ENCODE data around the gene IFI16. TPM values are rescaled to one million over a fixed set of nuclear protein-coding genes. Genes with fewer than 3 reads are reported as not detected.

The IFI16 gene
- polyA plus RNA-seq, 4 donors = 6.5 to 73.1 (median 31.9) TPM

DNA sequence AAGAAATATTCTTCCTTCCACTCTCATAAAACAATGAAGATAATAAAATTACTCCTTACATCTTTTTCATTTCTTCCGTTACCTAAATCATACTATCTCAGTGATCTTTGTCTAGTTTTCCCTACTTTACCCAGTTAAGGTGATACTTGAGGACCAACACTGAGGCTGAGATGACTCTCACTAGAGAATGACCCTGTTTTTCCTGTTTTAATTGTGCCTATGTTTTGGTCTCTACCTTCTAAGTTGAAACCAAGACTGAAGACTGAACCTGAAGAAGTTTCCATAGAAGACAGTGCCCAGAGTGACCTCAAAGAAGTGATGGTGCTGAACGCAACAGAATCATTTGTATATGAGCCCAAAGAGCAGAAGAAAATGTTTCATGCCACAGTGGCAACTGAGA lies 41.7 kb downstream of the IFI16 start:
- H3K36me3 ChIP-seq (ENCODE audit: control insufficient read depth in 3 of 3, insufficient read depth in 2 of 3, low read depth in 1 of 3, low read length in 3 of 3) = peaks cover 3 to 9% (median 9%) of the 10 kb centered on the region in 3 donors
- no peaks in the 10 kb centered on the region for H3K4me1 ChIP-seq (ENCODE audit: control insufficient read depth in 3 of 3, insufficient read depth in 2 of 3, low read depth in 1 of 3, low read length in 2 of 3)
- no peak overlapping the region for H3K4me3 ChIP-seq (ENCODE audit: low read depth in 1 of 3, low read length in 3 of 3)
- no peak overlapping the region for H3K27ac ChIP-seq (ENCODE audit: low read depth in 1 of 3, low read length in 2 of 3)
- no peaks in the 10 kb centered on the region for H3K9me3 ChIP-seq (ENCODE audit: control insufficient read depth in 2 of 2, insufficient read depth in 1 of 2, low read depth in 1 of 2, low read length in 1 of 2)
- DNase-seq = no peak
- H3K27me3 ChIP-seq (ENCODE audit: control insufficient read depth in 3 of 3, insufficient read depth in 3 of 3, low read length in 3 of 3) = no peaks in the 10 kb centered on the region
- FAIRE-seq = no peak
- WGBS, 3 donors = 92 to 99% (median 96%) methylated on average over 2 of the region's 2 CpGs

DNA sequence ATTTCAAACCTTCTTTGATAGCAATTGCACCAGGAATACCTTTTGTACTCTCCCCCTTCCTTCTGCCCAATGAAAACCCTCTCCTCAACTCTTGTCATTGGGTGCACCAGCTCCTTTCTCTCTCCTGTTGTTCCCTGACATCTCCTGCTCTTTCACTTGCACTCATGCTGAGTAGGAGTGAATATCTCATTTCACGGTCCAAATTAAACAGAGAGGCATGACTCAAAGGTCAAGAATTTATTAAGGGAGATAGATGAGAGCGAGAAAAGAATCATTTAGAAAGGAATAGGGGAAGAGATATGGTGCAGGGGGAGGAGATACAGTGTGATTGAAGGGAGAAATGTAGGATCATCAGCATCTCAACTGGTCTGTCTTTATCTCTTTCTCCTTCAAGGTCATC lies 44.7 kb downstream of the IFI16 start:
- no peaks in the 10 kb centered on the region for H3K4me1 ChIP-seq (ENCODE audit: control insufficient read depth in 3 of 3, insufficient read depth in 2 of 3, low read depth in 1 of 3, low read length in 2 of 3)
- no peak overlapping the region for H3K4me3 ChIP-seq (ENCODE audit: low read depth in 1 of 3, low read length in 3 of 3)
- H3K9me3 ChIP-seq (ENCODE audit: control insufficient read depth in 2 of 2, insufficient read depth in 1 of 2, low read depth in 1 of 2, low read length in 1 of 2) = no peaks in the 10 kb centered on the region
- FAIRE-seq (no peak), DNase-seq (no peak)
- H3K36me3 ChIP-seq (ENCODE audit: control insufficient read depth in 3 of 3, insufficient read depth in 2 of 3, low read depth in 1 of 3, low read length in 3 of 3) = peaks cover 0 to 9% (median 6%) of the 10 kb centered on the region in 3 donors
- no peaks in the 10 kb centered on the region for H3K27me3 ChIP-seq (ENCODE audit: control insufficient read depth in 3 of 3, insufficient read depth in 3 of 3, low read length in 3 of 3)
- 21 to 40% (median 23%) methylated on average over 2 of the region's 2 CpGs for WGBS, 3 donors
- H3K27ac ChIP-seq (ENCODE audit: low read depth in 1 of 3, low read length in 2 of 3) = no peak overlapping the region

DNA sequence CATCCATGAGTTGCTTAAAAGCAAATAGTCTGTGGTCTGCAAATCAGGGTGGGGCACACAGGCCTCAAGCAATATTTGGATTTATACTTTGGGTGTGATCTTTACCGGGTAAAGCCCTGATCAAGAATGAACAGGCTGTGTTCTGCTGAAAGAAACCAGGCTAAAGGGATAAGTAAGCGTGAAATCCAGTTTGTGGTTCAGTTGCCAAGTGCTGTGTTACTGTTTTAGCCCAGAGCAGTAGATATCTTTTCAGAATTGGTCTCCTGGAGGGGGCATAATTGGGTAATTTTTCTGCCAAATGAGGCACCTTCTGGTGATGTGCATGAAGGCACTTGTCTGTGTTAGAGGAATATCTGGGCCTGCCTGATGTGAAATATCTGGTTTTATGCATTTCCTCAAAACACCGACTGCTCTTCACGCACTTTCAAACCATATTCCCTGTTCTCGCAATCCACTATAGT lies 45.5 kb downstream of the IFI16 start:
- H3K4me1 ChIP-seq (ENCODE audit: control insufficient read depth in 3 of 3, insufficient read depth in 2 of 3, low read depth in 1 of 3, low read length in 2 of 3) = no peaks in the 10 kb centered on the region
- DNase-seq = no peak
- H3K9me3 ChIP-seq (ENCODE audit: control insufficient read depth in 2 of 2, insufficient read depth in 1 of 2, low read depth in 1 of 2, low read length in 1 of 2) = no peaks in the 10 kb centered on the region
- no peak for FAIRE-seq
- H3K27me3 ChIP-seq (ENCODE audit: control insufficient read depth in 3 of 3, insufficient read depth in 3 of 3, low read length in 3 of 3) = no peaks in the 10 kb centered on the region
- no peak overlapping the region for H3K4me3 ChIP-seq (ENCODE audit: low read depth in 1 of 3, low read length in 3 of 3)
- WGBS, 3 donors = 64 to 81% (median 79%) methylated on average over 5 of the region's 5 CpGs
- no peak overlapping the region for H3K27ac ChIP-seq (ENCODE audit: low read depth in 1 of 3, low read length in 2 of 3)
- H3K36me3 ChIP-seq (ENCODE audit: control insufficient read depth in 3 of 3, insufficient read depth in 2 of 3, low read depth in 1 of 3, low read length in 3 of 3) = peaks cover 0 to 9% (median 6%) of the 10 kb centered on the region in 3 donors

DNA sequence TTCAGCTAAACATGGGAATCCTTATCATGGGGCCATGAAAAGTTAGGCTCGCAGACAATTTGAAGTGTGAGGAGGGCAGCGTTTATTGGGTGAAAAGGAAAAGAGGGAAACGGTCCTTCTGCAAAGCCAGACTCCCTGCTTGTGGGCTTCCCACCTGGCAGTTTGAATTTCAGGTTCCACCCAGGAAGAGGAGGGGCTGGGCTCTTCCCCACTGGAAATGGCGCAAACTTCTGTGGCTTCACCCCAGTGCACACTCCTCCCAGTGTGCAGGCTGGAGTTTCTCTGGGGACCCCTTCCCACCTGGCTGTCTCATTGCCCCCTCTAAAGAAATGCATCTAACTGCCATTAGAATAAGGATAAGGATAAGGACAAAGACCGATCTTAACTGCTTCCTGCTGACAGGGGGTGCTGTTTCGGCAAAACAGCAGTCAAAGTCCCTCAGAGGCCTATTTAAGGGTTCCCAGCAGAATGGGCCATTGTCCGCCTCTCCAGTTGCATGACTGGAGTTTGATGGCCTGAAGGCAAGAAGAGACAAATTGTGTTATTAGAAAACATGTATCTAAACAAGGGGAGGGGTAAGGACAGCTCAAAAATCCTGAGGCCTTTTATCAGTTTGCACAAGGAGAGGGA lies 46.5 kb downstream of the IFI16 start:
- Histone ChIP-seq H3K4me3 (ENCODE audit: low read depth in 1 of 3, low read length in 3 of 3) (no peak overlapping the region), H3K9me3 (ENCODE audit: control insufficient read depth in 2 of 2, insufficient read depth in 1 of 2, low read depth in 1 of 2, low read length in 1 of 2) (no peaks in the 10 kb centered on the region), H3K4me1 (ENCODE audit: control insufficient read depth in 3 of 3, insufficient read depth in 2 of 3, low read depth in 1 of 3, low read length in 2 of 3) (no peaks in the 10 kb centered on the region), H3K27ac (ENCODE audit: low read depth in 1 of 3, low read length in 2 of 3) (no peak overlapping the region), H3K36me3 (ENCODE audit: control insufficient read depth in 3 of 3, insufficient read depth in 2 of 3, low read depth in 1 of 3, low read length in 3 of 3) (peaks cover 0 to 6% (median 3%) of the 10 kb centered on the region in 3 donors), H3K27me3 (ENCODE audit: control insufficient read depth in 3 of 3, insufficient read depth in 3 of 3, low read length in 3 of 3) (no peaks in the 10 kb centered on the region)
- no peak for DNase-seq
- FAIRE-seq = no peak
- WGBS, 3 donors = 89 to 91% (median 90%) methylated on average over 7 of the region's 7 CpGs

DNA sequence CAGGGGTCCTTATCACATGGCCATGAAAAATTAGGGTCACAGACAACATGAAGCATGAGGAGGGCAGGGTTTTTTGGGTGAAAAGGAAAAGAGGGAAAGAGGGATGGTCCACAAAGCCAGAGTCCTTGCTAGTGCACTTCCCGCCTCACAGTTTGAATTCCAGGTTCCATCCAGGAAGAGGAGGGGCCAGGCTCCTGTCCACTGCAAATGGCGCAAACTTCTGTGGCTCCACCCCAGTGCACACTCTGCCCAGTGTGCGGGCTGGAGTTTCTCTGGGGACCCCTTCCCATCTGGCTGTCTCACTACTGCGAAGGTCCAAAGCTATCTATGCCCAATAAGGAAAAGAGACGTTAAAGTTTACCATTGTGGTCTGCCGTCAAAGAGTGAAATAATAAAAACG lies 49.0 kb downstream of the IFI16 start:
- Histone ChIP-seq H3K27me3 (ENCODE audit: control insufficient read depth in 3 of 3, insufficient read depth in 3 of 3, low read length in 3 of 3) (no peaks in the 10 kb centered on the region), H3K36me3 (ENCODE audit: control insufficient read depth in 3 of 3, insufficient read depth in 2 of 3, low read depth in 1 of 3, low read length in 3 of 3) (peaks cover 0 to 4% (median 3%) of the 10 kb centered on the region in 3 donors), H3K9me3 (ENCODE audit: control insufficient read depth in 2 of 2, insufficient read depth in 1 of 2, low read depth in 1 of 2, low read length in 1 of 2) (no peaks in the 10 kb centered on the region), H3K27ac (ENCODE audit: low read depth in 1 of 3, low read length in 2 of 3) (no peak overlapping the region), H3K4me3 (ENCODE audit: low read depth in 1 of 3, low read length in 3 of 3) (no peak overlapping the region), H3K4me1 (ENCODE audit: control insufficient read depth in 3 of 3, insufficient read depth in 2 of 3, low read depth in 1 of 3, low read length in 2 of 3) (no peaks in the 10 kb centered on the region)
- DNase-seq = no peak
- 86 to 90% (median 88%) methylated on average over 7 of the region's 7 CpGs for WGBS, 3 donors
- FAIRE-seq = no peak

DNA sequence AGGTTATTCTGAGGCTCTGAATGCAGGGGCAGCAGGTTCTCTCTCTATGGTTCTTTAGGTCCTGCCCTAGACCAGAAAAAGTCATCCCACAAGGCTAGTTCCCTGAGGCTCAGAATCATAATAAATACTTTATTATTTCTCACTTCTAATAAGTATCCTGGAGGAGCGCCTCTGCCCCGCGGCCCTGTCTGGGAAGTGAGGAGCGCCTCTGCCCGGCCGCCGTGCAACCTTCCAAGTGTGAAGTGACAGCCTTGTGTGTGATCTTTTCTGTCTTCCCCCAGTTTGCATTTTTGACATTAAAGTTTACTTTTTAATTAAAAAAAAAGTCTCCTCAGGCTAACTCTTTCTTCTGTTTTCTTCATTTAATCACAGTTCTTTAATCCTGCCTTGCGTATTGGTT lies 55.4 kb downstream of the IFI16 start:
- Histone ChIP-seq H3K4me1 (ENCODE audit: control insufficient read depth in 3 of 3, insufficient read depth in 2 of 3, low read depth in 1 of 3, low read length in 2 of 3) (no peaks in the 10 kb centered on the region), H3K27ac (ENCODE audit: low read depth in 1 of 3, low read length in 2 of 3) (no peak overlapping the region), H3K4me3 (ENCODE audit: low read depth in 1 of 3, low read length in 3 of 3) (no peak overlapping the region), H3K27me3 (ENCODE audit: control insufficient read depth in 3 of 3, insufficient read depth in 3 of 3, low read length in 3 of 3) (no peaks in the 10 kb centered on the region), H3K36me3 (ENCODE audit: control insufficient read depth in 3 of 3, insufficient read depth in 2 of 3, low read depth in 1 of 3, low read length in 3 of 3) (no peaks in the 10 kb centered on the region), H3K9me3 (ENCODE audit: control insufficient read depth in 2 of 2, insufficient read depth in 1 of 2, low read depth in 1 of 2, low read length in 1 of 2) (no peaks in the 10 kb centered on the region)
- 96 to 97% (median 96%) methylated on average over 8 of the region's 8 CpGs for WGBS, 3 donors
- DNase-seq (no peak), FAIRE-seq (no peak)

DNA sequence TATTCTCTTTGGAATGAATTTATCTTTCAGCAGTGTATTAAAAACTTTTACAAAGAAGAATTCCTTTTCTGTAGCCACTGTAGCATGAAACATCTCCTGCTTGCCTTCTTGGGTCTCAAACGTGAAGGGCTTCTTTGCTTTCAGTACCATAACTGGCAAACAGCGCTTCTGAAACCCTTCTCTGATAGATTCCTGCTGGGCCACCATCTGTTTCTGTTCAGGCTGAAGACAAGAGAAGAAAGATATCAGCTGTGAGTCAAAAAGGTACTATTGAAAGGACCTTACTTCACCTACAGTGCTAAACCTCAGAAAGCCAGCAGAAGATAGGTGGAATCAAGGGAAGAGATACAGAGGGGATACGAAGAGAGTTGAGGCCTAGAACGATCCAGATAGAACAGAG lies 56.4 kb downstream of the IFI16 start:
- Histone ChIP-seq H3K27me3 (ENCODE audit: control insufficient read depth in 3 of 3, insufficient read depth in 3 of 3, low read length in 3 of 3) (no peaks in the 10 kb centered on the region), H3K4me3 (ENCODE audit: low read depth in 1 of 3, low read length in 3 of 3) (no peak overlapping the region), H3K4me1 (ENCODE audit: control insufficient read depth in 3 of 3, insufficient read depth in 2 of 3, low read depth in 1 of 3, low read length in 2 of 3) (no peaks in the 10 kb centered on the region), H3K9me3 (ENCODE audit: control insufficient read depth in 2 of 2, insufficient read depth in 1 of 2, low read depth in 1 of 2, low read length in 1 of 2) (no peaks in the 10 kb centered on the region), H3K27ac (ENCODE audit: low read depth in 1 of 3, low read length in 2 of 3) (no peak overlapping the region), H3K36me3 (ENCODE audit: control insufficient read depth in 3 of 3, insufficient read depth in 2 of 3, low read depth in 1 of 3, low read length in 3 of 3) (no peaks in the 10 kb centered on the region)
- FAIRE-seq (no peak), DNase-seq (no peak)
- 87 to 88% (median 88%) methylated on average over 4 of the region's 4 CpGs for WGBS, 3 donors

DNA sequence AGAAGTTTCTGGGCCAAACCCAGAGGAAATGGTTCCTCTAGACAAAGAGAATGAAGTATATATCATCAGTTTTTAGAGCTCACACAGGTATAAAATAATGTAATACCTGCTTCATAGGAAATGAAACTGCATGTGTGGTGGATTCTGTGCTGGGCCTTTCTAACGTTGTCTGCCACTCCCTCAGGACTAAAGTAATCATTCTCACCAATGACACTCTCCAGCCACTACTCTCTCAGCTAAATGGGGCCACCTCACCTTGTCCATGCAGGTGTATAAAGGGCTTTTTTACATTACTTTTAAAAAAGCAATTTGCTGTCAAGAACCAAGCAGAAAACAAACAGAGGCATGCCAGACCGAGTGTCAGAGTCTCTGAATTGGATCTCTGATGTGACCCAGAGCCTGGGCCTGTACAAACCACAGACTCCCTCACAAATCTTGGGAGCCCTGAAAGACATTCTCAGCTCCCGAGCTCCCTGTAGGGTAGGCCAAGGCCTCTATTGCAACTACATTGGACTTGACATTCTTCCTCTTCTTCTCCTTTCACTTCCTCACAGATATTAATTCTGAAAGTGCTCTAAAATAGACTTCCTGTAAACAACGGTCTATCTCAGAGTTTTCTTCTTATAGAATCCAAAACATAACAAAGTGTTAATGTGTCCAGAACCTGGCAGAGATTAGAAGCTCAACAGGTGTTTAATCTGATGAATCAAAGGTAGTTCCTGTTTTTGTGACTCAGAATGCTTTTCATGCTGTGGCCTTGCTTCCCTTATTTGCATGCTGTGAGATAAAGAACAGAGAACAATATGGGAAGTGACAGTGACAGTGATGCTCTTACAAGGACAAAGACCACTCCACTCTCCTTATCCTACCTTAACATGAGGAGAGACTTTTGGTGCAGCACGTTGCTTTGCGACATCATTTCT lies 58.3 kb downstream of the IFI16 start:
- DNase-seq = peak in 1 of 2 donors; percentile 10
- H3K27me3 ChIP-seq (ENCODE audit: control insufficient read depth in 3 of 3, insufficient read depth in 3 of 3, low read length in 3 of 3) = no peaks in the 10 kb centered on the region

More for the DNA sequence above, 58.3 kb downstream of the IFI16 start:
- Histone ChIP-seq H3K27ac (ENCODE audit: low read depth in 1 of 3, low read length in 2 of 3) (peak overlapping the region in 2 of 3 donors; percentile 43 to 90), H3K4me3 (ENCODE audit: low read depth in 1 of 3, low read length in 3 of 3) (no peak overlapping the region), H3K36me3 (ENCODE audit: control insufficient read depth in 3 of 3, insufficient read depth in 2 of 3, low read depth in 1 of 3, low read length in 3 of 3) (no peaks in the 10 kb centered on the region), H3K9me3 (ENCODE audit: control insufficient read depth in 2 of 2, insufficient read depth in 1 of 2, low read depth in 1 of 2, low read length in 1 of 2) (no peaks in the 10 kb centered on the region), H3K4me1 (ENCODE audit: control insufficient read depth in 3 of 3, insufficient read depth in 2 of 3, low read depth in 1 of 3, low read length in 2 of 3) (no peaks in the 10 kb centered on the region)
- no peak for FAIRE-seq
- WGBS, 3 donors = 36 to 41% (median 37%) methylated on average over 6 of the region's 6 CpGs

All from small intestine (tissue), 7 donors.